22Rv1 (cell line): Measurements from ENCODE around the gene IL19.
"Not testable (repeated sequence)": the region's sequence is repeated elsewhere in the genome, so short reads cannot be mapped to it uniquely, and the experiment has no call there.

Experiments used
- H3K27ac ChIP-seq: fragments of 450-650 bp; 2 replicates; pipeline ENCODE4 v1.5.1; 2017
- CTCF ChIP-seq: fragments of 450-650 bp; IDR thresholded peaks from 2 replicates; pipeline ENCODE4 v1.5.1; 2017; ENCODE audit warnings: mild to moderate bottlenecking
- ZFX ChIP-seq: fragments of 450-650 bp; IDR thresholded peaks from 2 replicates; pipeline ENCODE4 v1.6.1; 2017; ENCODE audit warnings: antibody characterized with exemption, borderline replicate concordance

IL19 gene

GRCh38 chr1:206754011-206754410 is 16.6 kb upstream of the IL19 start:
- TF ChIP-seq CTCF (no peak), ZFX (no peak)
- no peak overlapping the region for H3K27ac ChIP-seq

GRCh38 chr1:206757524-206758266 is 12.9 kb upstream of the IL19 start:
- no peak for TF ChIP-seq ZFX
- TF ChIP-seq CTCF, result no peak

DNA sequence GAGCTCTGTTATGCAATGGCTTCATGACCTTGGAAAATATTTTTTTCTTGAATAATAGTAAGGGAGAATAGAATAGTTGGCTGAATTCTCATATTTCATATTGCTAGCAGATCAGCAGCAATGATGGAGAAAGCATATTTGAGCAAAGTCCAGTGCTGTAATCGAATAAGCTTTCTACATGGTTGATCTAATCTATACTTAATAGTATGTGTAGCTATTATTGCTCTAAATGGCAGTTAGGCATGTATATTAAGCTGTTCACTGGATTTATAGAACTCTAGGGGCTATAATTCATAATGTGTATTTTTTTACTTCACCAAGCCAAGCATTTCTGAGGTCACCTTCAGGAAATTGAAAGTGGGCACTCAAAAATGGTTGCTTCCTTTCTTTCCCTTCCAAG is 10.0 kb upstream of the IL19 start:
- no peak overlapping the region for H3K27ac ChIP-seq
- TF ChIP-seq CTCF, result no peak
- TF ChIP-seq ZFX, result no peak

More at GRCh38 chr1:206757524-206758266, 12.9 kb upstream of the IL19 start:
- no peak overlapping the region for H3K27ac ChIP-seq

- no peak overlapping the region for H3K27ac ChIP-seq
- TF ChIP-seq CTCF, result no peak
- no peak for TF ChIP-seq ZFX
These were observed 9.3 kb upstream of the IL19 start for GRCh38 chr1:206761159-206761768.

GRCh38 chr1:206762741-206763364 is 7.7 kb upstream of the IL19 start:
- not testable (repeated sequence) for H3K27ac ChIP-seq

GRCh38 chr1:206765771-206766170 is 4.8 kb upstream of the IL19 start:
- H3K27ac ChIP-seq, result not testable (repeated sequence)

GRCh38 chr1:206766251-206766856 is 4.2 kb upstream of the IL19 start:
- TF ChIP-seq CTCF (no peak), ZFX (no peak)
- H3K27ac ChIP-seq, result no peak overlapping the region
